Stimulated activated memory B cell treated with anti-CD40 and anti-IgM and Interleukin-4, amounts not matched to agents 10 μg/mL and 1 μg/mL and 100 μg/mL, for 72 hours (primary cell): ENCODE measurements around the gene MRGPRG.
A peak's percentile ranks its signal among the peaks of the same experiment; 100 is the strongest.
"Not testable (repeated sequence)": the region's sequence is repeated elsewhere in the genome, so short reads cannot be mapped to it uniquely, and the experiment has no call there.

Experiments used
- ATAC-seq: fragments of 150-1000 bp; cut with Tn5 transposase; 2 replicates; pipeline ENCODE4 v1.10.0; 2021
- H3K27ac Mint-ChIP-seq: one replicate; pipeline ENCODE4 v1.8.0; 2022; ENCODE audit warnings: mild to moderate bottlenecking, mixed read lengths
- H3K27me3 Mint-ChIP-seq: one replicate; pipeline ENCODE4 v1.8.0; 2022; ENCODE audit warnings: mixed read lengths
- H3K36me3 Mint-ChIP-seq: one replicate; pipeline ENCODE4 v1.8.0; 2022; ENCODE audit warnings: mixed read lengths
- H3K4me1 Mint-ChIP-seq: one replicate; pipeline ENCODE4 v1.8.0; 2022; ENCODE audit warnings: mixed read lengths
- H3K4me3 Mint-ChIP-seq: one replicate; pipeline ENCODE4 v1.8.0; 2022; ENCODE audit warnings: mild to moderate bottlenecking, moderate library complexity, mixed read lengths
- H3K9me3 Mint-ChIP-seq: one replicate; pipeline ENCODE4 v1.8.0; 2022; ENCODE audit warnings: mixed read lengths

MRGPRG gene, protein sequence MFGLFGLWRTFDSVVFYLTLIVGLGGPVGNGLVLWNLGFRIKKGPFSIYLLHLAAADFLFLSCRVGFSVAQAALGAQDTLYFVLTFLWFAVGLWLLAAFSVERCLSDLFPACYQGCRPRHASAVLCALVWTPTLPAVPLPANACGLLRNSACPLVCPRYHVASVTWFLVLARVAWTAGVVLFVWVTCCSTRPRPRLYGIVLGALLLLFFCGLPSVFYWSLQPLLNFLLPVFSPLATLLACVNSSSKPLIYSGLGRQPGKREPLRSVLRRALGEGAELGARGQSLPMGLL

GRCh38 chr11:3218483-3219280 lies at the start of gene MRGPRG:
Gene MRGPRG (minus strand): TSS chr11:3218813. CDS start chr11:3218813, 0 bp downstream.
- ATAC-seq = no peak
- H3K27me3 Mint-ChIP-seq = peaks cover 93% of the 10 kb centered on the region
- peaks cover 6% of the 10 kb centered on the region for H3K4me1 Mint-ChIP-seq
- no peak within 1 kb of the TSS for H3K27ac Mint-ChIP-seq
- no peaks in the 10 kb centered on the region for H3K36me3 Mint-ChIP-seq
- H3K4me3 Mint-ChIP-seq = no peak within 1 kb of the TSS
- peaks cover 2% of the 10 kb centered on the region for H3K9me3 Mint-ChIP-seq

DNA sequence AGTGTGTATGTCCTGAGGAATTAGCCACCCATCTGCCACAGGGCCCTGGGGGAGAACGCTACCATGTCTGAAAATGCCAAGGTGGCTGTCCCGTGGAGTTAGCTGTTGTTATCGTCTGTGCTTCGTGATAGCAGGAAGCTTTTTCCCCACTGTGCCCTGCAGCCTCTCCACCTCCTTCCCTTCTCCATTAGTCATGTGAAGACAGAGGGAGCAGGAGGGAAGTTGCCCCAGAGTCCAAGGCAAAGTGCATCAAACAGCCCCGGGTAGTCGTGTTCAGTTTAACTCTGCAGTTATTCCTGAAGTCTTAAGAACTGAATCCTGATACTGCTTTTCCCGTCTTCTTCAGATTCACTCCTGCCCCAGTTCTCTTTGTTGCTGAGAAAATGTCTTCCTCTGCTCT lies 43.9 kb upstream of the MRGPRG start:
- H3K4me3 Mint-ChIP-seq, H3K27ac Mint-ChIP-seq, H3K4me1 Mint-ChIP-seq, H3K9me3 Mint-ChIP-seq, H3K27me3 Mint-ChIP-seq, ATAC-seq, H3K36me3 Mint-ChIP-seq: not testable (repeated sequence)

DNA sequence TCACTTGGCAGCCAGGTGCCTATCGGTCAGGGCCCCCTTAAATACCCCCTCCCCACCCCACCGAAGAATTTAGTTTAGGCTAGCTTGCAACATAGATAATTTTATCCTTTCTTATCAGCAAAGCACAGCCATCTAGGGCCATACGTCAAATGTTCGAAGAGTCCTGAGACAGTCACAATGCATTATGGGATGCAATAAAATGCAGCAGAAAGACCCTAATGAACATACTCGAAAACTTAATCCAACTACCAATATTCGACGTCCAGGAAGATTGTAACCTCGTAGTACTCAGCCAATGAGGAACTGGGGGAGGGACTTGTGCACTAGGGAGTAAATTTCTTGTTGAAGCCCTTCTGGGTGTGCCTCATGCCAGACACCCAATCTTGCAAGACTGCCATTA lies 43.2 kb upstream of the MRGPRG start:
- not testable (repeated sequence) for H3K36me3 Mint-ChIP-seq, ATAC-seq, H3K9me3 Mint-ChIP-seq, H3K27ac Mint-ChIP-seq, H3K4me3 Mint-ChIP-seq, H3K4me1 Mint-ChIP-seq
- peaks cover 10% of the 10 kb centered on the region for H3K27me3 Mint-ChIP-seq

DNA sequence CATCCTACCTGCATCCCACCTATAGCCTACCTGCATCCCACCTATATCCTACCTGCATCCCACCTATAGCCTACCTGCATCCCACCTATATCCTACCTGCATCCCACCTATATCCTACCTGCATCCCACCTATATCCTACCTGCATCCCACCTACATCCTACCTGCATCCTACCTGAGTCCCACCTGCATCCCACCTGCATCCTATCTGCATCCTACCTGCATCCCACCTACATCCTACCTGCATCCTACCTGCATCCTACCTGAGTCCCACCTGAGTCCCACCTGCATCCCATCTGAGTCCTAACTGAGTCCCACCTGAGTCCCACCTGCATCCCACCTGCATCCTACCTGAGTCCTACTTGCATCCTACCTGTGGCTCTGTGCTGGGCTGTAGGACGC lies 38.9 kb upstream of the MRGPRG start:
- H3K27ac Mint-ChIP-seq, H3K9me3 Mint-ChIP-seq, H3K36me3 Mint-ChIP-seq, H3K4me1 Mint-ChIP-seq, H3K4me3 Mint-ChIP-seq, ATAC-seq: not testable (repeated sequence)
- peaks cover 10% of the 10 kb centered on the region for H3K27me3 Mint-ChIP-seq

- H3K4me1 Mint-ChIP-seq, H3K27ac Mint-ChIP-seq, ATAC-seq, H3K36me3 Mint-ChIP-seq, H3K4me3 Mint-ChIP-seq, H3K9me3 Mint-ChIP-seq: not testable (repeated sequence)
- peaks cover 10% of the 10 kb centered on the region for H3K27me3 Mint-ChIP-seq
Observed at GRCh38 chr11:3255241-3255640, 36.6 kb upstream of the MRGPRG start.

DNA sequence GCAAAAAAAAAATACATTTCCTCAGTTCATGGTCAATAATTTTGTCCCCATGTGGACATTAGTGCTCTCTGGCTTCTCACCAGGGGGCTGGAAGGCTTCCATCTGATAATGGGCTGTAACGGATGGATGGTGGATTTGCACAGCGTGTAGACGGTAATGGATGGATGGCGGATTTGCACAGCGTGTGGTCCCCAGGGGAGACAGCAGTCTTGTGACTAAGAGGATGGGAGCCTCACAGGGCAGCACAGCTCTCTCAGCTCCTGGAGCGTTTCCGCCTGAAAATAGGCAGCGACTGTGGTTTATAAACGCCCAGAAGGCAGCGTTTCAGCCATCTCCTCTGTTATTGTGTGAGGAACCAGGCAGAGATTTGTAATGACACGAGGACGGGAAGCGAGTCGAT lies 36.2 kb upstream of the MRGPRG start:
- H3K9me3 Mint-ChIP-seq, ATAC-seq, H3K27ac Mint-ChIP-seq, H3K36me3 Mint-ChIP-seq, H3K4me1 Mint-ChIP-seq, H3K4me3 Mint-ChIP-seq: not testable (repeated sequence)
- H3K27me3 Mint-ChIP-seq = peaks cover 10% of the 10 kb centered on the region

DNA sequence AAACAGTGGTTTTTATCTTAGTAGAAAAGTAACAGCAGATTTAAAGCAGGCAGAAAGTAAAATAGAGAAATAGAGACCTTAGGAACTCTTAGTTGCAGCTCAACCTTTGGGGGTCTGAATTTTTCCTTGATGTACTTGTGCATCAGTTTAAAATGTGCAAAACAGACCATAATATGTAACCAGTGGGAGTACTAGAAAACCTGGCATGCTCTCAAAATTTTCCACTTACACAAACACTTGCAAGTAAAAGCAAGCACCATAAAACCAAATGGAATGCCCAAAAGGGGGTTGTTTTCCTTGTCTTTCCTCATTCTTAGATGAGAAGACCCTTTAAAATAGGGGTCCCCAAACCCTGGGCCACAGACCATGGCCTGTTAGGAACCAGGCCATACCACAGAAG lies 26.5 kb upstream of the MRGPRG start:
- Mint-ChIP-seq H3K27me3 (peaks cover 12% of the 10 kb centered on the region), H3K4me1 (no peaks in the 10 kb centered on the region), H3K27ac (no peak overlapping the region), H3K4me3 (no peak overlapping the region), H3K36me3 (no peaks in the 10 kb centered on the region), H3K9me3 (no peaks in the 10 kb centered on the region)
- ATAC-seq = no peak

- Mint-ChIP-seq H3K27ac (no peak overlapping the region), H3K4me3 (no peak overlapping the region), H3K36me3 (no peaks in the 10 kb centered on the region), H3K27me3 (peaks cover 12% of the 10 kb centered on the region), H3K9me3 (no peaks in the 10 kb centered on the region), H3K4me1 (no peaks in the 10 kb centered on the region)
- ATAC-seq = no peak
Observed at GRCh38 chr11:3243880-3244279, 25.3 kb upstream of the MRGPRG start.

GRCh38 chr11:3237119-3237518 lies 18.5 kb upstream of the MRGPRG start:
- Mint-ChIP-seq H3K9me3 (peaks cover 4% of the 10 kb centered on the region), H3K4me3 (no peak overlapping the region), H3K27ac (no peak overlapping the region), H3K36me3 (no peaks in the 10 kb centered on the region), H3K27me3 (peaks cover 12% of the 10 kb centered on the region), H3K4me1 (no peaks in the 10 kb centered on the region)
- ATAC-seq = no peak

DNA sequence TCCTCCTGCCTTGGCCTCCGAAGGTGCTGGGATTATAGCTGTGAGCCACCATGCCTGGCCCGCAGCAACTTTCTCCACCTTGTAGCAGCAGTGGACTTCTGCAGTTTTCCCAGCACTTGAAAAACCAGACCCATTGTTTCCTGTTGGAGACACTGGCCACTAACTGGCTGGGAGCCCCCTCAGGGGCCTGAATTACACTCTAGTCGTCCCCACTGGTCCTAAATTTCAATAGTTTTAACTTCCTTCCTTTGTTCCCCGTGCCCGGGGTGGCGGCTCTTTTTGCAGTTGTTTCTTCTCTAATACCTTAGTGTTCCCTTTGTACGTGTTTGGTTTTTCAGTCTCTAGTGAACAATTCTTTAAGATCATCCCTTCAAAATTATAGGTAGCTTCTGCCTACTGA lies 16.2 kb upstream of the MRGPRG start:
- Mint-ChIP-seq H3K27ac (no peak overlapping the region), H3K27me3 (peaks cover 23% of the 10 kb centered on the region), H3K4me3 (no peak overlapping the region), H3K36me3 (no peaks in the 10 kb centered on the region), H3K9me3 (peaks cover 4% of the 10 kb centered on the region), H3K4me1 (no peaks in the 10 kb centered on the region)
- no peak for ATAC-seq

DNA sequence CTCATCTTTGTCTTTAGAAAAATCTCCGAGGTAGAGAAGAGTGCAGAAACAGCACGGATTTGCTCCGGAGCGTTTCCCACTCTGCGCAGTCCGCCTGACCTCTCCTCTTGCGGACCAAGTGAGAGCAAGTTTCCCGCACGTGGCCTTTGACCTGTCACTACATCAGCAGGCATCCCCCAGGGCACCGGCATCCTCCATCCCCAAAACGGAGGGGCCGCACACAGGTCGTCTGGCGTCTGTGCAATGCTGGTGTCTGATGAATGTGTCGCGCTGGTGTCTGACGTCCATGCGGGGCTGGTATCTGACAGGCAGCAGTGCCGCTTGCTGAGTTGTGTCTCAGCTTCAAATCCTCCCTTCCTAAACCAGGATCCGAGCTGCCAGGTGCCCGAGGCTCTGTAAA lies 14.3 kb upstream of the MRGPRG start:
- no peaks in the 10 kb centered on the region for H3K4me1 Mint-ChIP-seq
- peaks cover 4% of the 10 kb centered on the region for H3K9me3 Mint-ChIP-seq
- no peak overlapping the region for H3K27ac Mint-ChIP-seq
- H3K4me3 Mint-ChIP-seq = no peak overlapping the region
- H3K36me3 Mint-ChIP-seq = no peaks in the 10 kb centered on the region
- ATAC-seq = no peak
- H3K27me3 Mint-ChIP-seq = peaks cover 29% of the 10 kb centered on the region

DNA sequence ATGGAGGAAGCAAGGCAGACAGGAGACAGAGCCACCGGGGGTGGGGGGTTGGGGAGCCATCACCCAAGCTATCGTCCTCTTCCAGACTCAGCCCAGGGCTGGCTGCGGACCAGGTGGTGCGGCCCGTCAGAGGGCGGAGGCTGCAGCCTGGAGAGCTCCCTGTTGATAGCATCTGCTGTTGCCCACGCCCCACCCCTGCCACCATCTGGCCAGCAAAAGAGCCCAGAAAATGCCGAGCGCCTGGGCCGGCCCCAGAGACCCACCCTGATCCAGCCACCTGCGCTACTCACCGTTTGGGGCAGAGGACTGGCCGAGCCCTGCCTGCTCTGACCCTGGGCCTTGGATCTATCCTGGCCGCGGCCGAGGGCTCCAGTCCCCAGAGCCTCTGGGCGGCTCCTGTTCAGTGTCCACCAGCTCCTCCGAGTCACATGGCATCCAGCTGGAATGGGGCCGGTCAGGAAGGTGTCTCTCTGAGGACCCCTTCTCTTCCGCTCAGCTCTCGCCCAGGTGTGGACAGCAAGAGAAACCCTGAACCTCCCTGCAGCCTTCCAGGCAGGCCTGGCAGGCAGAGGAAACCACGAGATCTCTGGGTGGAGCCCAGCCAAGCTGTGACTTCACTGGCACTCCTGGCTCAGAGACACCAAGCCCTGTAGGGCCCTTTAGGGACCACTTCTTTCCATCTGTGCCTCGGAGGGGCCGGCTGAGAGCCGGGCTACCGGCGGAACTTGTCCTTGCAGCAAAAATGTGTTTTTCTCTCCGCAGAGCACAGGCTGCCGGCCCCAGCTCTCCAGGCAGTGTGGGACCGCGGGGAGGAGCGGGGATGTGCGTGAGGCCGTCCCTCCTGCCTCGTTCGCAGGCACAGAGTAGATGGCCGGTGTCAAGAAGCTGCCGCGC lies 13.5 kb upstream of the MRGPRG start, which contains the start of gene MRGPRE:
Gene MRGPRE (minus strand): TSS at position 567 of the 894 bp plus-strand sequence. CDS start 3,618 bp downstream, outside the sequence.
- peaks cover 4% of the 10 kb centered on the region for H3K9me3 Mint-ChIP-seq
- no peak within 1 kb of the TSS for H3K27ac Mint-ChIP-seq
- no peak within 1 kb of the TSS for H3K4me3 Mint-ChIP-seq
- ATAC-seq = peak; percentile 17
- H3K27me3 Mint-ChIP-seq = peaks cover 37% of the 10 kb centered on the region
- no peaks in the 10 kb centered on the region for H3K4me1 Mint-ChIP-seq
- H3K36me3 Mint-ChIP-seq = no peaks in the 10 kb centered on the region

DNA sequence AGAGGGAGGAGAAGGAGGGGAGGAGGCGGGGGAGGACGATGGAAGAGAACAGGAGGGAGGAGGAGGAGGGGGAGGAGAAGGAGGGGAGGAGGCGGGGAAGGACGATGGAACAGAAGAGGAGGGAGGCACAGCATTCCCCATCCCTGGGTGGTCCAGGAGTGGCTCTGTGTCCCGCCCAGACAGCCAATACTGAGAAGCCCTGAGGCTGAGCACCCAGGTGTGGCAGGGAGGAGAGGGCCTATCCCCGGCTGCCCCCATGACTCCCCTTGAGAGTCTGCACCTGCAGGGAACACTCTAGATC lies 12.9 kb upstream of the MRGPRG start:
- Mint-ChIP-seq H3K27me3 (peaks cover 43% of the 10 kb centered on the region), H3K4me1 (no peaks in the 10 kb centered on the region), H3K9me3 (peaks cover 4% of the 10 kb centered on the region), H3K27ac (no peak overlapping the region), H3K36me3 (no peaks in the 10 kb centered on the region), H3K4me3 (no peak overlapping the region)
- ATAC-seq = no peak

DNA sequence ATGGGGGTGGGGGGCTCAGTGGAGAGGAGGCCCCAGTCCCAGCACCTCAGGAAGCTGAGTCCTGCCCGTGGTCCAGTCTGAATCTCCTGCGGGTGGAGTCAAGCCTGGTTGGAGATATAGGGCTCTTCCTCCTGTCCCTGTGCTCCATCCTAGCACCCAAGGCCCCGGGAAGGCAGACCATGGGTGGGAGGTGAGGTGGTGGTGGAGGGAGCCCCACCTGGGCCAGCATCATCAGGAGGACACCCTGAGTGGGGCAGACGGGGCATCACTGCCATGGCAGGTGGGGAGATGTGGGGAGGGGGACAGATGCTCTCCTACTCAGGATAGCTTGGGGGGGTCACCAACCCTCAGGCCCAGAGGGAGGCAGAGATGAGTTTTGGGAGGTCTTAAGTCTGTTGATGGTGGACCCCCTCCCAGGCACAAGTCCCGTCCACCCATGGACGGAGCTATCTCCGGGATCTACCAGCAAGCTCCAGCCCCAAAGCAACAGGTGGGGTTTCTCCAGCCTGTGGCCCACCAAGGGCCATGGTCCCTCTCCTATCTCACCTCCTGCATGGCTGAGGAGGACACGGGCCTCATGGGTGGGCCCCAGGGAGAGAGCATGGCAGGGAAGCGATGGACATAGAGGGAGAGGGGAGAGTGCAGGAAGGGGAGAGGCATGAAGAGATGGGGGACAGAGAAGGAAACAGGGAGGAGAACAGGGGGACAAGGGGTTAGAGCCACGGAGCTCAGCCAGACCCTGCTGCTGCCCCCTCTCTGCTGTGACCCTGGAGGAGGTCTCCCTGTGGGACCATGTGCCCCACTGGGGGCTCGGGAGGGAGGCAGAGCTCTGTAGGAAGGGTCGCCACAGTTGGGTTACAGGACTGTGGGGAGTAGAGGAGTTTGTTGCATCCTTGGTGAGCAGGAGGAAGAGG lies 12.3 kb upstream of the MRGPRG start:
- Mint-ChIP-seq H3K9me3 (peaks cover 4% of the 10 kb centered on the region), H3K4me3 (no peak overlapping the region), H3K27me3 (peaks cover 49% of the 10 kb centered on the region), H3K36me3 (no peaks in the 10 kb centered on the region), H3K4me1 (no peaks in the 10 kb centered on the region), H3K27ac (no peak overlapping the region)
- ATAC-seq = peak; percentile 4
